Pons (tissue), 1 donor: ENCODE results near the gene LDLRAD4.

Source experiments
- DNase-seq: peaks from one replicate; pipeline ENCODE4 v3.0.0-alpha.2; 2016; ENCODE audit warnings: low spot score

Gene LDLRAD4

DNA sequence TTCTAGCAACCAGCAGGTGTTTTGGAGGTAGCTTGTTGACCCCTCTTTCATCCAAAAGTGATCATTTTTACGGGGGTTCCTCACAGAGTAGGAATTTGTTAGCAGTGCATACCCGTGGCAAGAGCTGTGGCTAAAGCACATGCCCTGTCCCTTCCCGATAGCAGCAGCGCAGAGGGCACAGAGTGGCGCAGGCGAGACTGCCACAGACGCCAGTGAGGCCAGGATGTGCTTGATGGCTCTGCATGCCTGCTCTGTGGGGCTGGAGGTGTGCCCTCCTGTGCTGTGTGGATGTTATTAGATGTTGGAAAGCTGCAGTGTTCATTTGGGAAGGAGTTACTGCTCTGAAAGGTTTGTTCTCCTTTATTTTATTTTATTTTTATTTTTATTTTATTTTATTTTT is 354.2 kb downstream of the LDLRAD4 start:
- no peak for DNase-seq

DNA sequence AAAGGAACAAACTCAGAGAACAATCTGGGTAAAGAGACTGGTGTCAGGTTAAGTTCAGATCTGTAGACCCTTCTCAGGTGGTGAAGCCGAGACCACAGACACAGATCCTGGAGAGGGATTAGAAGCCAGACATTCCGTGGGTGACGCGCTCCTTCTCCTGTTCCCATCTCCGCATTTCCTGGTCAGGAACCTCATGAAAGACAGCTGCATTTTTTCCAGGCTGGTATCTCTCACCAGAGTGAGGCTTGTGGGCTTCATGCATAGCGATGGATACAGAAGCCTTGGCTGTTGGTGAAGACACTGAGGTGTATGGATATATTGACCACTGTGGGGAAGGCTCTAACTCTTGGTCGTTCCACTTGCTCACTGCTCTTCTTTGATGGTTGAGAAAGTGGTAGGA is 355.2 kb downstream of the LDLRAD4 start:
- no peak for DNase-seq

DNA sequence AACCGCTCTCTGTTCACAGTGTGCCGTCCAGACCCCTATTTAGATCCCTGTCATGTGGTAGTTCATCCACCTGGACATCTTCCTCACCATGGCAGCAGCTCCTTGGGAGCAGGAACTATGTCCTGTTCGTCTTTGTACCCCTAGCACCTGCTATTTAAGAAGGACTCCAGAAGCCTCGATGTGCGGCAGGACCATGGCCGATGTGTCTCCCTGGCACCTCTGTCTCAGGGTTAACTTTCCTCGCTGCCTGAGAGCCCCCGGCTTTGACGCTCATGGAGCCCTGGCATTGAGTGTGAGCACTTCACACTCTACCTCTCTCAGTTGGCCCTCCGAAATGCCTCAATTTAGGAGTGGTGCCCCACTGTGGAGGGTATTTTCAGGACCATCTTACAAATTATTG is 355.8 kb downstream of the LDLRAD4 start:
- DNase-seq = no peak

DNA sequence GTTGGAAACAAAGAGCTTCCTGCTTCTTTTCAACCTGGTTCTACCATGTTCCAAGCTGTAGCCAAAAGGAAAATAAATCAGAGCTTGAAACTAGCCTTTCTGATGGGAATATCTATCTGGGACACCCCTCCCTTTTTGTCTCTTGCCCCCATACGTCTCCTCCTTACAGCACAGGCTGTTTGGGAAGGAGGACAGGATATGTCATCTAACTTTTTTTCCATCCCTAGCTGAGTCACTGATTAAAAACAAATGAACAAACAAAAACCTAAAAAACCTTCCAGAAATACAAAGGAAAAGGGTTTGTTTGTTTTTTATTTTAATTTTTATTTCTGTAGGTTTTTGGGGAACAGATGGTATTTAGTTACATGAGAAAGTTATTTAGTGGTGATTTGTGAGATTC is 356.2 kb downstream of the LDLRAD4 start:
- DNase-seq = no peak

DNA sequence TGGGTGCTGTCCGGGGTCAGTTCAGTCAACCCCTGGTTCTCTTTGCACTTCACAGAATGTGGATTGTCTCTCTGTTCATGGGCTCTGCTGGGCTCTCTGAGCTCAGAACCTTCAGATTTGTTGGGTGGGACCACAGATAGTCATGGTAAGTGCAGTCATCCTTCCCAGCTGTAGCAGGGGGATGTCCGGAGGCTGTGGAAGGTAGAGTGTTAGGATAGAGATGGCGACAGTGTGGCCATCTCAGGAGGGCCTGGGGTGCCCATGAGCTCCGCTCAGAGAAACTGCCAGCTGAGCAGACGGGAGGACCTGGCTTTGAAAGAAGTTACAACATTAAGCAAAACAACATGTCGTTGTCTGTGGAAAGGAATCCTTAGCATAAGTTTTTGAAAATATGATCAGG is 358.0 kb downstream of the LDLRAD4 start:
- no peak for DNase-seq

DNA sequence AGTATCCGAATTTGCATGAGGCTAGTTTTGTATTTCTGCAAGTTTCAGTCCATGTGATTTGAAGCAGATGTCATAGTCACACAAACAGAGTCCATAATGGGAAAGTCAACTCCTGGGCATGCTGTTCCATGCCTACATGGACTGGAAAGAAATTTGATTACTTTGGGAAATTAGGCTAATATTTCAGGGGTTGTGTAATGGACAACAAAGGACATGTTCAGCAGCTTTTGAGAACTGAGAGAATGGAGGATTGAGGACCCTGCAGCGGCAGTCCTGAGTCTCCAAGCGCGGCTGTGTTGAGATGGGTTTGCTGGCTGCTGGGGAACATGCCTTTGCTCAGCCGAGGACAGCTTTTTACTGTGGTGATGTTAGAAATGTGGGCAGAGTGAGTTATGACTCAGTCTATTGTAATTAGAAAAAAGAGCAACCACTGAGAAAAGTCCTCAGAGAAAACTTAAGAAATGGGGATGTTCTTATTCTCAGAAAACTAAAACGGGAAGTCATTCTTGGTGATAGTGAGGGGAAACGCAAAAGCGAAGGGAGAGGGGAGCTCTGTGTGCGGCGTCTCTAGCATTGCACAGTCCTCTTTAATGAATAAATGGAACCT is 358.6 kb downstream of the LDLRAD4 start:
- DNase-seq = peak; percentile 69

DNA sequence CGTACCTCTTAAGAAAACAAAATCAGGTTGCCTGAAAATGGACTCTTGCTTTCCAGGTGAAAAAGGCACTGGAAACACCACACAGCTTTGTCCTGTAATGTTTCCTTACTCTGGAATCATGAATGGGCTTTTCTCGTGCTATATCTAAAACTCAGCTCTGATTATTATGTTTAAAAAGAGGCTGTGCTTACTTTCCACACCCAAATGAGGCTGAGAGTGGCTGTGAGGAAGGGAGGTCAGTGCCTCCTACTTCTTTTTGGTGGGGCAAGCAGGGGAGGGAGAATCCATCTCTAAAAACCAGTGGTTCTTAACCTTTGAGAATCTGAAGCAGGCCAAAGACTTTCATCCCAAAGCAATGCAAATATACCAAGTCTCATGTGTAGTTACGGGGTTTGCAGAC is 359.2 kb downstream of the LDLRAD4 start:
- DNase-seq = no peak

DNA sequence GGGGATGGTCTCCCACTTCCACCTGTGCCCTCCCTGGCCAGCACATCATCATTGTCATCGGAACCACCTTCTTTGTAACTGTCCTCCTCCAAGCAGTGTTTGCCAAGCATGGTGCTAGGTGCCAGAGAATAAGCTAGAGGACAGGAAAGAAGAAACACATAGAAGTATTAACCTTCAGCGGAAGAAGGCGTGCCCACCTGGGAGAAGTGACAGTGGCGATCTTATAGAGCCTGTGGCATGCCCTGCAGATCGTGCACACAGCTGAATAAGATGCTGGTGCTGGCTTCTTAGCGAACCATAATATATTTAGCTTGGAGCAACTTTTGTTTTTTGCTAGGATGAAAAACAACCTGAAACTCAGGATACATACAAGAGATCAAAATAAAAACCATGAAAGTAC is 359.8 kb downstream of the LDLRAD4 start:
- no peak for DNase-seq

DNA sequence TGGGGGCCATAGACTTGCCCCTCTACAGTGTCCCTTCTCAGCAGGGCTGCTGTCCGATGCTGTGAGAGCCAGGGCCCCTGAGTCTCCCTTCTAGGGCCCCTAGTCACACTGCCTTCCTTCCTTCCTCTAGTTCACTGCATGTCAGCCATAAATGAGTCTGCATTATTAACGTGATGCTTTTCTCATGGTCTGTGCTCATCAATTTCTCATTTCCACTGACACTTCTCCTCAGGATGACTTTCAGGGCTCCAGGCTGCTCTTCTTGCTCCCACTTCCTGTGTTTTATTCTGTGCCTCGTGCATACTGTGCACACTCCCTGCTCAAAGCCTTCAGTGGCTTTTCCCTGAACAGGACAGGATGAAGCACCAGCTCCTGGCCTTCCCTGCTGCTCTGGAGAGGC is 361.3 kb downstream of the LDLRAD4 start:
- no peak for DNase-seq

DNA sequence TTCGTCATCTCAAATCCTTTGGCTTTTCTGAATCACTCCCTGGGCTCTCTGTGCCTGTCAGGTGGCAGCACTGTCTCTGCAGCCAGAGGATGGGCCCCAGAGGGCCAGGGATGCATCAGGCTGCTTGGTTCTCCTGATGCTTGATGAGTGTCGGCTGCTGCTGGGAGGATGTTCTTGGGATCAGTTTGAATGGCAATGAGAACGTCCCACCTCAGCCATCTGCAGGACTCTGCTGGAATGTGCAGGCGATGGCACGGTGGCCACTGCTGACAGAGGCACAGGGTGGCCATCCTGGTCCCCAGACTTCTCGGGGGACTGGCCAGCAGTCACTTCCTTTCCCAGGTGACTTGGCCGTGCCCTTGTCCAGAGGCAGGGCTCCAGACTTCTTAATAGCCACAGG is 361.8 kb downstream of the LDLRAD4 start:
- peak; percentile 72 for DNase-seq

DNA sequence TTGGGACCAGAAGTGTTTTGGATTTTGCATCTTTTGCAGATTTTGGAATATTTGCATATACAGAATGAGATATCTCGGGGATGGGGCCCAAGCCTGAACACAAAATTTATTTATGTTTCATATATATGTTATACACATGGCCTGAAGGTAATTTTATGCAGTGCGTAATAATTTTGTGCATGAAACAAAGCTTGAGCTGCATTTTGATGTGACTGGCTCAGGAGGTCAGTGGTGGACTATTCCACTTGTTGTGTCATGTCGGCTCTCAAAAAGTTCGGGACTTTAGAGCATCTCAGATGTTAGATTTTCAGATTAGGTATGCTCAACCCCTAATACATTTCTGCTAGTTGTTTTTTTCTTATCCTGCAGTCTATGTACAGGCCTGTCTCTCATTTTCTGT is 362.4 kb downstream of the LDLRAD4 start:
- peak; percentile 81 for DNase-seq

DNA sequence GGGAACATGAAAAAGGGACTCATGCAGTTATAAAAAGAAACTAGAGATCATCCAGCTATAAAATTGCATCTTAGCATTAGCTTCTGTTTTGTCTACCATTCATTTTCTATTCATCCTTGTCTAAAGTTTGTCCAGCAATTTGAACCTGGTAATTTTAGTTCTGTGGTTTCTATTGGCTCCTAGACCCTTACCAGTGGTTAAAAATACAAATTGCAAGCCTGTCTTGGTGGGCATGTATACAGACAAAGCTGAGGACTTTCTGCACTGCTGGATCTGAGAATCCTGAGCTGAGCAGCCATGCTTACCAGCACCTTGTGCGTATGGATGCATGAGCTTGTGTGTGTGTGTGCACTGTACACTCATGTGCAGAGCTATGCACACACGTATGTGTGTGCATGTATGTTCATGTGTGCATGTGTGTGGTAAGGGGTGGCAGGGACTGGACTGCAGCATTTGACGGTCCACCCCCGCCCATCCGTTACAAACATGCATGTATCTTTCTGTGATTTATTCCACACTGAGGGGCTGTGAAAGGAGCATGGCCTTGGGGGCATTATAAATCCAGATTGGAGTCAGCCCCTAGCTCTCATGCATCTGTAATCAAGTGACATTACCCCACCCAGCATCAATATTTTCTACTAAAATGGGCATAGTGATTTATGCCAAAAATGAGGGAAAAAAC is 363.1 kb downstream of the LDLRAD4 start:
- DNase-seq = peak; percentile 33

DNA sequence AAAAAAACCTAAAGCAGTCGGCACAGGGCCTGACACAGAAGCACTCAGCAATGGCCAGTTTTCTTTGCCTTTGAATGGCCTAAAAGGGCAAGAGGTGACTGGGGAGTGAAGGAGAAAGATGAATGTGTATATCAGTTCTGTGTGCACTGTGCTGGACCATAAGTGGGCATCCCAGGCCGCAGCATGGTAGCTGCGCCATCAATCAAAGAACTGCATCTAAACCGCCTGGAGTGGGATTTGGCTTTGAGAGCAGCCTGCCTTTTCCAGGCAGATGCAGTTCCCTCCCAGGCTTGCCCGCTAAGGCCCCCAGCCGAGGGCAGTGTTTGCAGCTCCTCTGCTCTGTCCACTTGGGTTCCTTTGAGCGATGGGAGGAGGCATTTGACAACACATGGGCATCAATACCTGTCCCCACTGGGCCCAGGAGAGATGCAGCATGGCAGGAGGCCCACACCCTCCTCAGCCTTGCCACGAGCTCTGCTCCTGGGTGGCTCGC is 363.7 kb downstream of the LDLRAD4 start:
- DNase-seq = peak; percentile 53

DNA sequence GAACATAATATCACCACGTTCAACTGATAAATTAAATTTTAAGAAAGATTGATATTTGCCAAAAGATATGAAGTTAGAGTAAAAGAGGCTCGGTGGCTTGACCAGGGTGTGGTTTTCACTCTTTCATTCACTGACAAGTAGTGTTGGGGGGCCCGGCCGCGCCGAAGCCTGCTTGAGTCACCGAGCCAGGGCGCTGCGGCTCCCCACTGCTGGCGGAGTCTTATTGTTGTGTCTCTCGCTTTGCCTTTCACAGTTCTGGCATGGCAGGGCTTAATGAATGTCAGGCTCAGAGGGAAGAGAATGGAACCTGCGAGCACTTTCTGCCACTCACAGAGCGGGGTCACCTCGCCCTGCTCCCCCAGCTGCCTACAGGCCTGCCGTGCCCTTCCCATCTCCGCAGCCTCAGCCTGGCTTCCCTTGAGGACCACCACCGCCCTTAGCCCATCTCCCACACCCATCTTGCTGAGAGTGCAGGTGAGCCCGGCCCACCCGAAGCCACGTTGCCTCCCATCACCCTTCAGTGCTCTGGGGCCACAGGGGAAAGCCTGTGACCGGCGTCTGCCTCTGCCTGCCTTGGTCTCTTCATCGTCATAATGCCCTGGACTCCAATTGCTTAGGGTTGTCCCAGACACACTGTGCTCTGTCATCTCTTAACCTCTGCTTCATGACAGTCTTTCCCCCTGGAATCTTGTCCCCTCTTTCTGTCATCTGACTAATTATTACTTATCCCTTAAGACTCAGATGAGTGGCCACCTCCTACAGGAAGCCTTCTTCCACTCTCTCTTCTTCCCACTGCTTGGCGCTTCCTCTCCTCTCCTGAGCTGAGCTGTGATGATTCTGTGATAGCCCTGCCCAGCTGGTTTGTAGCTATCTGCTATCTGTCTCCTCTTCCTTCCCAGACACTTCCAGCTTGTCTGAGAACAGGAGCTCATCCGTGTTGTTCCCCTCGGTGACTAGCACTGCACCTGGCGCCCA is 365.3 kb downstream of the LDLRAD4 start:
- DNase-seq = no peak

DNA sequence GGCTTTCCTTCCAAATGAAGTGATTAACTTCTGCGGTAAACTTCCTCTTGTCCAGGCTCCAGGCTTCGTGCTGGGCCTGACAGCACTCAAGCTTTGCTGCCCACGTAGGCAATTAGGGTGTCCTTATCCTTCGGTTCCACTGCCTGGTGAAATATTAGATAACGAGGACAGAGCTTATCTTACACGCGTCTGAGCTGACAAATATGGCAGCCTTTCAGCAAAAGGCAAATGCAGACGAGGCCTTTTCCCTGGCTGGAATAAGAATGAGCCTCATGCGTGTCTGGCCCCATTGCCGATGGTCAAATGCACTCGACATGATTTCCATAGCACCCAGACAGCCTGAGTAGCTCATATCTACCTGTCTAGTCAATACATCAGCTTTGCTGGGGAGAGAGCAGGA is 366.3 kb downstream of the LDLRAD4 start:
- peak; percentile 17 for DNase-seq

DNA sequence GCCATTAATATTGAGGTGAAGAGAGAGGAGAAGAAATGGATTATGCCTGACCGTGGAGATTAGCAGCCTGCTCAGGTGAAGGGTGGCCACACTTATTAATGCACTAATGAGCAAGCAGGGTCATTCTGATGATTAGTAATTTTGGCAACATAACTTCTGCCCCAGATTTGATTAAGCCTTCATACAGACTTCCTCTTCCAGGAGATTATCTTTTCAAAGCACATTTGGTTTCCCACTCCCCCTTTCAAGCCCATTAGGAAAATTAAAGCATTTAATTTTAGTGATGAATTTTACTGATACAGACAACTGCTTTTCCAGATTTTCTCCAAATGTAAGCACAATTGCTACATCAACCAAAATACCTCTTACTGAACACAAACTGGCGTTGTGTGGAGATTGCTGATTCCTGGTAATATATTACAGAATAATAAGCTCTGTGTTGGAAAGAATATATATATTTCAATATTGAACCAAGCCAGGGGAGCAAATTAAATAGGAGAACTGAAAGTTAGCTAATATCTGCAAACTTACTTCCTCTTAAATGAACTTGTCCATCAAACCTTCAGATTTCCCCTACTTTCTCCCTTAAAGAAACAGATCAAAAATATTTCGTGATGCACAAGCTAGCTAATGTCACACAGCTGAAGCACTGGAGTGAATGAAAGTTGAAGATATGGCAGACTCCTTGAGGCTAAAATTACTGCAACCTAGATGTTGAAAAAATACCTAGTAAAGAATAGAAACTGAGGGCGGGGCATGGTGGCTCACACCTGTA is 367.0 kb downstream of the LDLRAD4 start:
- peak; percentile 27 for DNase-seq

DNA sequence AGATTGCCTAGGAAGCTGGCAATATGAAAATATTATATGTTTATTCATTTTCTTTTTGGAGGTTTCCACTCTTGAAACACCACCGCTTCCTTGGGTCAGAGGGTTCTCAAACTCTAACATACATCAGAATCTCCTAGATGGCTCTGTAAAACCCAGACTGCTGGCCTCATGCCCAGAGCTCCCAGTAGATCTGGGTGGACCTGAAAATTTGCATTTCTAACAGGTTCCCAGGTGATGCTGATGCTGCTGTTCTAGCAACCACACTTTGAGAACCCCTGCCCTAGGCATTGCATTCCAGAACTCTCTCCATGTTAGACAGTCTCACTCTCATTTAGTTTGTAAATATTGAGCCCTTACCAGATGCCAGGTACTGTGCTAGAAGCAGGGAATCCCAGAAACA is 368.4 kb downstream of the LDLRAD4 start:
- DNase-seq = peak; percentile 14

DNA sequence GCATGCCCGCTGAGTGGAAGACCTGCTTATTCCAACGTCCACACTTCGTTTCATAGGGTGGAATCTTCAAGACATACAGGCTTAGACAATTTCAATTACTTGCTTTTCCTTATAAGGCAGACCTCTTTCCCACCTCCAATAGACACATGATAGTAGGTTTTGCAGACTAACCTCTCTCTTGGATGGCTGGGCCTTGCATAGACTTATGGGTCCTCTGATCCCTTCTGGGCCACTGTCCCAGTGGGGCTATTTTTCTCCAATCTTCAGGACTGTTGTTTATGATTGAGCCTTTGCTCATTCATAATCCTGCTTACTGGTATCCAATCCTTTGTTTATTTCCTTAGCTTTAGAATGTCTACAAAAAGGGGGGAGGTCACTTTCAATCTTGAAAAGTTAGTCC is 368.9 kb downstream of the LDLRAD4 start:
- DNase-seq = no peak

DNA sequence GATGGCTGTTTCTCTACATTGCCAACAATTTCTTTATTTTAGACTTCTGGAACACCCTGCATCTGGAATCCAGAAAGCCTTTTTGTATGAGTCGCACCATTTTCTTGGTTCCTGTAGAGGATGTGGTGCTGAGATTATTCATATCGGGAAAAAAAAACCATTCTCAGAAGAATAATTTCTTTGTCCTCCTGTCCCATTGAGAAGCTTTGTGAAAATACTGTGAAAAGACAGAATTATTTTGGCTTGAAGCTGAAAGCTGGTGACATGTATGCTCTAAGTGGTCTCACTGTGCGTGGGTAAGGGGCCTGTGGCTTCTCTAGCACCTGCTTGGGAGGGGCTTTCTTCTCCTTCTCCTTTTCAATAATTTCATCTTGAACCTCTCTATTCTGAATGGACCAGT is 369.4 kb downstream of the LDLRAD4 start:
- peak; percentile 62 for DNase-seq

DNA sequence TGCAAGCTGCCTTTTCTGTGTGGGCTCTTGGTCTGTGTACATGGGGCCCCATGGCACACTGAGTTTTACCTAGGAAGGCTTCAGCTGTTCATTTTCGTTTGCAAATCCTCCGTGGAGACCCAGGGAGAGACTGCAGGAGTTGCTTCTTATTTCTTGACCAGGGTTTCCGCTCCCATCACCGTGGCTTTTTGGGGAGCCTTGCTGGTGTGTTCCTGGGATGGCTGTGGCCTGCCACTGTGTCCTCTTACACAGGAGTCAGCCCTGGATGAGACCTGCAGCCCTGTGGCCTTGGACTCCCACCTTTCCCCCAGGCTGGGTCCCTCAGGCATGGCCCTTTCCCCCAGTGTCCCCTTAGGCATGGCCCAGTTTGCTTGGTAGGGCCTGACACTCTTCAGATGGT is 370.8 kb downstream of the LDLRAD4 start:
- DNase-seq = no peak

DNA sequence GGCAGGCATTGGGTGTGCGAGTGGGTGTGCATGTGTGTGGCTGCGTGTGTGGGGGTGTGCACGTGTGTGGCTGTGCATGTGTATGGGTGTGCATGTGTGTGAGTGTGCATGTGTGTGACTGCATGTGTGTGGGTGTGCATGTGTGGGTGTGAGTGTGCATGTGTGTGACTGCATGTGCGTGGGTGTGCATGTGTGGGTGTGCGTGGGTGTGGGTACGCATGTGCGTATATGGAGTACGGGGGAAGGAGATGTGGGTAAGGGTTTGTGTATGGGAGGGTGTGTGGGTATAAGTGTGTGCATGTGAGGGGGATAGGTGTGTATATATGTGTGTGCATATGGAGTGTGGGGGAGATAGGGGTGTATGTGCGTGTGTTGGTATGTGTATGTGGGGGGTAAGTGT is 371.4 kb downstream of the LDLRAD4 start:
- DNase-seq = no peak

DNA sequence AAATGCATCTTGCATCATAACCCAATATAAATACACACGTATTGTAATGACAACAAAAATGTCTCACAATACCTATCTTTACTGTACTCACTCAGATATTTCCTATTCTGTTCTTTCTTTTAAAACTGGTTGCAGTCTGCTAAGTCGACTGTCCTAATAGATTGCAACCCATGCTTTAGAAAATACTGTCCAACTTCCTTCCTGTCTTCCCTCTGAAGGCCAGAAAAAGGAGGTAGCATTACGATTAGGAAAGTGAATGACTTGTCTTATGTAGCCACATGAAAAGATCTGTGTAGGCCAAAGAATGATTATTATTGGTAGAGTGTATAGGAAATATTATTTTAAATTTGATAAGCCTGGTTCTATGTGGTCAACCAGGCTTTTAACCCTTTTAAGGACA is 373.7 kb downstream of the LDLRAD4 start:
- no peak for DNase-seq
